ENCODE data around the gene MB.

Gene MB

DNA sequence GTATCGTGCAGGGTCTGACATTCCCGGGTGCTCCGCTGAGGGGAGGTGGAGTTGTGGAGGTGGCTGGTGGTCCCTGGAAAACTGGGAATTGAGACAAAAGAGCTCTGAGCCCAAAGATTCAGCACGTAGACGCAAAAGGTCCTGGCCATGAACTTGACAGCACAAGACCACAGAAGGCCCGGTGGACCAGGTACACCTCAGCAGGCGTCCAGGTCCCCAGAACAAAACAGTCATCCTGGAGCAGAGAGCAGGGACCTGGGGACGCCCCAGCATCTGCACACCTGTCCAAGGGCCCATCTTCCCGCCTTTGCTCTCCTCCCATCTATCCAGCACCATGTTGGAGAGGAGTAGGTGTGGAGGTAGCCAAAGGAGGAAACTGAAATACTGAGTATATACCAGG lies 13.8 kb upstream of the MB start:
- H3K4me3 ChIP-seq (ENCODE audit: low read depth, low read length): no peak overlapping the region
- TF ChIP-seq, protein P1, sequence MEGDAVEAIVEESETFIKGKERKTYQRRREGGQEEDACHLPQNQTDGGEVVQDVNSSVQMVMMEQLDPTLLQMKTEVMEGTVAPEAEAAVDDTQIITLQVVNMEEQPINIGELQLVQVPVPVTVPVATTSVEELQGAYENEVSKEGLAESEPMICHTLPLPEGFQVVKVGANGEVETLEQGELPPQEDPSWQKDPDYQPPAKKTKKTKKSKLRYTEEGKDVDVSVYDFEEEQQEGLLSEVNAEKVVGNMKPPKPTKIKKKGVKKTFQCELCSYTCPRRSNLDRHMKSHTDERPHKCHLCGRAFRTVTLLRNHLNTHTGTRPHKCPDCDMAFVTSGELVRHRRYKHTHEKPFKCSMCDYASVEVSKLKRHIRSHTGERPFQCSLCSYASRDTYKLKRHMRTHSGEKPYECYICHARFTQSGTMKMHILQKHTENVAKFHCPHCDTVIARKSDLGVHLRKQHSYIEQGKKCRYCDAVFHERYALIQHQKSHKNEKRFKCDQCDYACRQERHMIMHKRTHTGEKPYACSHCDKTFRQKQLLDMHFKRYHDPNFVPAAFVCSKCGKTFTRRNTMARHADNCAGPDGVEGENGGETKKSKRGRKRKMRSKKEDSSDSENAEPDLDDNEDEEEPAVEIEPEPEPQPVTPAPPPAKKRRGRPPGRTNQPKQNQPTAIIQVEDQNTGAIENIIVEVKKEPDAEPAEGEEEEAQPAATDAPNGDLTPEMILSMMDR (IDR thresholded peaks at IDR 0.05; ENCODE audit: borderline replicate concordance, insufficient read depth, low read depth, low read length): no peak

GRCh38 chr22:35630387-35630793 lies 13.3 kb upstream of the MB start:
- TF ChIP-seq, protein P1 (IDR thresholded peaks at IDR 0.05; ENCODE audit: borderline replicate concordance, insufficient read depth, low read depth, low read length): no peak
- no peak overlapping the region for H3K4me3 ChIP-seq (ENCODE audit: low read depth, low read length)

DNA sequence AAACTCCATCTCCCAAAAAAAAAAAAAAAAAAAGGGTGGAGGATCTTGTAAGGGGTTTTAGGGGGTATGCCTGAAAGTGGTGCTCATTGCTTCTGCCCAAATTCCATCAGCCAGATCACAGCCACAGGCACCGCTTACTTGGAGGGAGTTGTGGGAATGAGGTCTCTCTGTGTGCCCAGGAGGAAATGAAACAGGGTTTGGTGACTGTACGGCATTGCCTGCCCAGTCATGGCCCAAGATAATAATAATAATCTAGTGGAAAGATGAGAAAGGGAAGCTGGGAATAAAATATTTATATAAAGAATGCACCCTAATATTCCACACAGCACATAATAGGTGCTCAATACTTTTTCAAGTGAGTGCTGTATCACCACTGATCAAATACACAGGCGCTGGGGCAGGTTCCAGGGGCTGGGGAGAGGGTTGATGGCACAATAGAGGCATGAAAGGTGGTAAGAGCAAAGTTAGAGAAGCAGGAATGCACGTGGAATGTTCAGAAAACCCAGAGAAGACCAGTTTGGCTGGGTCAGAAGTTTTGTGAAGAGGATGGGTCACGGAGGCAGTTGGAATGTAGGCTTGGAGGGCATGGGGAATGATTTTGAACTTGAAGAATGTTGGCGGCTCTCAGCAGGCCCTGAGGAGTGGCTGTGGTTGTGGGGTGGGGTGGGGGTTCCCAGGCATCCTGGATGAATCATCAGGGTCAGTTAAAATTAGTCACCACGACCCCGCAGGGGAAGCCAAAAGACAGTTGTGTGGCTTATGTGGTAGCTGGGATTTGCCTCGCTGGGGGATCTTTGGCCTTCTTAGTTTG lies 12.5 kb upstream of the MB start:
- no peak overlapping the region for H3K4me3 ChIP-seq (ENCODE audit: low read depth, low read length)
- TF ChIP-seq, protein P1 (IDR thresholded peaks at IDR 0.05; ENCODE audit: borderline replicate concordance, insufficient read depth, low read depth, low read length): no peak

- no peak overlapping the region for H3K4me3 ChIP-seq (ENCODE audit: low read depth, low read length)
- TF ChIP-seq, protein P1 (IDR thresholded peaks at IDR 0.05; ENCODE audit: borderline replicate concordance, insufficient read depth, low read depth, low read length): no peak
These were observed 11.6 kb upstream of the MB start for GRCh38 chr22:35628732-35629131.

- TF ChIP-seq, protein P1 (IDR thresholded peaks at IDR 0.05; ENCODE audit: borderline replicate concordance, insufficient read depth, low read depth, low read length): peak; percentile 49
- peak overlapping the region; percentile 56 for H3K4me3 ChIP-seq (ENCODE audit: low read depth, low read length)
These were observed 10.3 kb upstream of the MB start for GRCh38 chr22:35627267-35628041.

DNA sequence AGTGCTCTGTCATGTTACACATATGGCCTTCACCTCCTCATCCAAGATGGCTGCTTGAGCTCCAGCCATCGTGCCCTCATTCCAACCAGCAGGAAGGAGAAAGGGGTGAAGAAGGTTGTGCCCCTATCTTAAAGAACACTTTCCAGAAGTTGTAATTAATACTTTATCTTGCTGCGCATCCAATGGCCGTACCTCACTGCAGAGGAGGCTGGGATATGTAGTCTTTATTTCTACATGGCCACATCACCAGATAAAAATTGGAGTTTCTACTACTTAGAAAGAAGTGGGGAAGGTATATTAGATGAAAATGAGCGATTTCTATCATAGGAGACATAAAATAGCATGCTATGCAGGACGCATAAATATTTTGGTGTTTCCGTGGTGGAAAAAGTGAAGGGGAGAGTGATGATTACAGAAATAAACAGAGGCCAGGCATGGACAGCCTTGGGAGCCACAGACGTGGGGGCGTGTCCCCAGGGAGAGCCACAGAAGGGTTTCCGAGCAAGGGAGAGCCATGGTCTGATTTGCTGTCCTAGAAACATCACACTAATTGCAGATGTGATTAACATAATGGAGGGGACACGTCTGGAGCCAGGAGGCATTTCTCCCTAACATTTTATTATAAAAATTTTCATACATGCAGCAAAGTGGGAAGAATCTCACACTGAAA lies 8.8 kb upstream of the MB start:
- TF ChIP-seq, protein P1 (IDR thresholded peaks at IDR 0.05; ENCODE audit: borderline replicate concordance, insufficient read depth, low read depth, low read length): no peak
- H3K4me3 ChIP-seq (ENCODE audit: low read depth, low read length): no peak overlapping the region
